ENCODE measurements around the gene TEKT5.

GRCh38 chr16:10606607-10607006 is 88.1 kb downstream of the TEKT5 start:
- TF ChIP-seq EZH2 (IDR thresholded peaks at IDR 0.05; ENCODE audit: insufficient read depth, poor library complexity, severe bottlenecking) = no peak
- TF ChIP-seq EZH2phosphoT487 (IDR thresholded peaks at IDR 0.05; ENCODE audit: insufficient read depth, low read depth) = no peak
